CD14-positive monocyte (primary cell): ENCODE results near the gene TRDN. TPM values are rescaled to one million over a fixed set of nuclear protein-coding genes. Genes with fewer than 3 reads are reported as not detected.

Experiments
- DNase-seq, 3 donors: peaks; one replicate each; pipeline ENCODE4 v3.0.0-alpha.2; 2011 to 2022
- H2AFZ ChIP-seq: 2 replicates; pipeline ENCODE4 v1.6.0; 2012; ENCODE audit warnings: mild to moderate bottlenecking, low read depth, low read length, inconsistent platforms; ENCODE audit not compliant: insufficient read depth, poor library complexity, severe bottlenecking
- H3K27ac ChIP-seq, 2 donors: 1 replicate in 1 of 2; 2 replicates in 1 of 2; pipeline ENCODE4 v1.5.1; 2012 to 2013; ENCODE audit warnings: low read length in 2 of 2, control low read depth in 1 of 2, inconsistent platforms in 1 of 2, low read depth in 1 of 2, mild to moderate bottlenecking in 1 of 2
- H3K27me3 ChIP-seq, 2 donors: one replicate each; pipeline versions ENCODE4 v1.6.0 to v1.6.1; 2011 to 2013; ENCODE audit warnings: low read length in 2 of 2; ENCODE audit not compliant: control insufficient read depth in 2 of 2, insufficient read depth in 2 of 2
- H3K36me3 ChIP-seq, 2 donors: replicated peaks in 1 of 2; 1 replicate in 1 of 2; 2 replicates in 1 of 2; pipeline versions ENCODE4 v1.5.1 to v1.6.1; 2012 to 2013; ENCODE audit warnings: low read length in 2 of 2, control low read depth in 1 of 2, inconsistent platforms in 1 of 2, mild to moderate bottlenecking in 1 of 2; ENCODE audit not compliant: insufficient read depth in 2 of 2, control insufficient read depth in 1 of 2
- H3K4me1 ChIP-seq, 2 donors: 1 replicate in 1 of 2; 2 replicates in 1 of 2; pipeline versions ENCODE4 v1.5.1 to v1.6.1; 2012 to 2013; ENCODE audit warnings: low read length in 2 of 2, control low read depth in 1 of 2, inconsistent platforms in 1 of 2, mild to moderate bottlenecking in 1 of 2, moderate library complexity in 1 of 2; ENCODE audit not compliant: insufficient read depth in 2 of 2, control insufficient read depth in 1 of 2
- H3K4me2 ChIP-seq: replicated peaks from 2 replicates; pipeline ENCODE3; 2012; ENCODE audit warnings: low read length, moderate library complexity, mild to moderate bottlenecking; ENCODE audit not compliant: poor library complexity, severe bottlenecking; ENCODE audit errors: extremely low read depth
- H3K4me3 ChIP-seq, 3 experiments: fragments of 200-600 bp in 1 of 3; sonication (generic) in 1 of 3; replicated peaks in 1 of 3; 1 replicate in 2 of 3; 2 replicates in 1 of 3; pipeline ENCODE4 v1.5.1; 2011 to 2013; ENCODE audit warnings: low read length in 3 of 3, mild to moderate bottlenecking in 3 of 3, control low read depth in 2 of 3, low read depth in 2 of 3, inconsistent platforms in 1 of 3, moderate library complexity in 1 of 3
- H3K79me2 ChIP-seq: 2 replicates; pipeline ENCODE4 v1.6.0; 2012; ENCODE audit warnings: mild to moderate bottlenecking, control low read depth, inconsistent platforms, low read length, moderate library complexity; ENCODE audit not compliant: insufficient read depth
- H3K9ac ChIP-seq: 2 replicates; pipeline ENCODE4 v1.6.0; 2017; ENCODE audit warnings: low read length, mild to moderate bottlenecking; ENCODE audit not compliant: insufficient read depth, poor library complexity, severe bottlenecking
- H3K9me3 ChIP-seq, 2 donors: replicated peaks in 1 of 2; 1 replicate in 1 of 2; 2 replicates in 1 of 2; pipeline versions ENCODE4 v1.5.1 to v1.6.1; 2012 to 2013; ENCODE audit warnings: low read length in 2 of 2, control low read depth in 1 of 2; ENCODE audit not compliant: control insufficient read depth in 1 of 2, insufficient read depth in 1 of 2
- H4K20me1 ChIP-seq: 2 replicates; pipeline ENCODE4 v1.6.0; 2012; ENCODE audit warnings: mild to moderate bottlenecking, low read length, control low read depth, moderate library complexity; ENCODE audit not compliant: insufficient read depth
- H3K27ac Mint-ChIP-seq, 7 donors: one replicate each; pipeline ENCODE4 v1.8.0; 2020; ENCODE audit warnings: mild to moderate bottlenecking in 7 of 7, mixed read lengths in 7 of 7, moderate library complexity in 6 of 7, inconsistent platforms in 2 of 7
- H3K27me3 Mint-ChIP-seq, 3 donors: one replicate each; pipeline ENCODE4 v1.8.0; 2021 to 2022; ENCODE audit warnings: low read depth in 3 of 3, mild to moderate bottlenecking in 3 of 3, mixed read lengths in 3 of 3, moderate library complexity in 3 of 3, inconsistent platforms in 1 of 3
- H3K36me3 Mint-ChIP-seq, 2 donors: one replicate each; pipeline ENCODE4 v1.8.0; 2020; ENCODE audit warnings: mixed read lengths in 2 of 2, inconsistent platforms in 1 of 2, mild to moderate bottlenecking in 1 of 2
- H3K4me1 Mint-ChIP-seq: one replicate; pipeline ENCODE4 v1.8.0; 2020; ENCODE audit warnings: mild to moderate bottlenecking, mixed read lengths
- H3K4me3 Mint-ChIP-seq, 2 donors: one replicate each; pipeline ENCODE4 v1.8.0; 2020; ENCODE audit warnings: mild to moderate bottlenecking in 2 of 2, mixed read lengths in 2 of 2, moderate library complexity in 1 of 2
- H3K9me3 Mint-ChIP-seq, 7 donors: one replicate each; pipeline ENCODE4 v1.8.0; 2020 to 2022; ENCODE audit warnings: mixed read lengths in 7 of 7, mild to moderate bottlenecking in 6 of 7, moderate library complexity in 6 of 7, inconsistent platforms in 2 of 7
- WGBS: methylation state at CpG from one replicate; pipeline ENCODE4 v1.1.5; 2013; ENCODE audit warnings: missing lambda C conversion rate; ENCODE audit not compliant: insufficient coverage; 5-methylcytosine and 5-hydroxymethylcytosine counted together
- intact Hi-C, 2 donors: fragments of 100-400 bp; cut with micrococcal nuclease; formaldehyde crosslinking; loops; one replicate each; pipeline versions ENCODE4 v1.15.0 to v1.15.1; 2023
- polyA plus RNA-seq, 3 donors: library from polyadenylated mRNA; depleted of rRNA in 1 of 3; unstranded in 2 of 3; stranded (reverse) in 1 of 3; fragments of 300-500 nt in 2 of 3; fragments of >200 nt in 1 of 3; fragmentation: Illumina TruSeq in 2 of 3; gene quantifications; 1 replicate in 2 of 3; 2 replicates in 1 of 3; pipeline ENCODE4 v1.2.3, GENCODE V29; 2012 to 2021
- TF ChIP-seq, protein P1 (sequence below): fragments of 200-600 bp; IDR thresholded peaks from one replicate; pipeline ENCODE4 v1.8.0; 2022; ENCODE audit warnings: antibody characterized with exemption, mild to moderate bottlenecking

Gene TRDN
- polyA plus RNA-seq, 3 donors = not detected

- TF ChIP-seq, protein P1, sequence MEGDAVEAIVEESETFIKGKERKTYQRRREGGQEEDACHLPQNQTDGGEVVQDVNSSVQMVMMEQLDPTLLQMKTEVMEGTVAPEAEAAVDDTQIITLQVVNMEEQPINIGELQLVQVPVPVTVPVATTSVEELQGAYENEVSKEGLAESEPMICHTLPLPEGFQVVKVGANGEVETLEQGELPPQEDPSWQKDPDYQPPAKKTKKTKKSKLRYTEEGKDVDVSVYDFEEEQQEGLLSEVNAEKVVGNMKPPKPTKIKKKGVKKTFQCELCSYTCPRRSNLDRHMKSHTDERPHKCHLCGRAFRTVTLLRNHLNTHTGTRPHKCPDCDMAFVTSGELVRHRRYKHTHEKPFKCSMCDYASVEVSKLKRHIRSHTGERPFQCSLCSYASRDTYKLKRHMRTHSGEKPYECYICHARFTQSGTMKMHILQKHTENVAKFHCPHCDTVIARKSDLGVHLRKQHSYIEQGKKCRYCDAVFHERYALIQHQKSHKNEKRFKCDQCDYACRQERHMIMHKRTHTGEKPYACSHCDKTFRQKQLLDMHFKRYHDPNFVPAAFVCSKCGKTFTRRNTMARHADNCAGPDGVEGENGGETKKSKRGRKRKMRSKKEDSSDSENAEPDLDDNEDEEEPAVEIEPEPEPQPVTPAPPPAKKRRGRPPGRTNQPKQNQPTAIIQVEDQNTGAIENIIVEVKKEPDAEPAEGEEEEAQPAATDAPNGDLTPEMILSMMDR = no peak
- no peaks in the 10 kb centered on the region for H3K36me3 ChIP-seq
- no peak overlapping the region for H3K27ac ChIP-seq
- no peaks in the 10 kb centered on the region for H3K9me3 ChIP-seq
- H3K4me1 Mint-ChIP-seq = no peaks in the 10 kb centered on the region
- no peaks in the 10 kb centered on the region for H3K27me3 Mint-ChIP-seq
- H3K27me3 ChIP-seq = no peaks in the 10 kb centered on the region
- no peak overlapping the region for H3K27ac Mint-ChIP-seq
- H3K4me1 ChIP-seq = no peaks in the 10 kb centered on the region
- no CpG with 5 or more reads among the region's 1 CpG for WGBS
- H3K9ac ChIP-seq = no peak overlapping the region
- H3K9me3 Mint-ChIP-seq = peaks cover 0 to 4% (median 0%) of the 10 kb centered on the region in 7 donors
- no peak for DNase-seq
- H3K4me3 ChIP-seq = no peak overlapping the region
- no peak overlapping the region for H2AFZ ChIP-seq
- no peak overlapping the region for H3K4me2 ChIP-seq
- H4K20me1 ChIP-seq = no peaks in the 10 kb centered on the region
- no peaks in the 10 kb centered on the region for H3K79me2 ChIP-seq
- intact Hi-C loops = no loop called here
- no peak overlapping the region for H3K4me3 Mint-ChIP-seq
- no peaks in the 10 kb centered on the region for H3K36me3 Mint-ChIP-seq
Observed at GRCh38 chr6:123168466-123168865, 468.3 kb downstream of the TRDN start.

Other genes with a start within 250 kb of the TRDN start
- gene NKAIN2, start 166.9 kb upstream of the TRDN start, polyA plus RNA-seq = not detected